ENCODE results near the gene SEPTIN2. TPM values are rescaled to one million over a fixed set of nuclear protein-coding genes. Genes with fewer than 3 reads are reported as not detected.
A peak's percentile ranks its signal among the peaks of the same experiment; 100 is the strongest.
"Not testable (repeated sequence)": the region's sequence is repeated elsewhere in the genome, so short reads cannot be mapped to it uniquely, and the experiment has no call there.

The SEPTIN2 gene
- total RNA-seq, 1 donor from 2014 or later: 411 TPM

GRCh38 chr2:241350530-241350877 is 34.8 kb downstream of the SEPTIN2 start:
- DNase-seq (ENCODE audit: low read depth in 2 of 2): no peak

GRCh38 chr2:241350878-241351639 is 35.3 kb downstream of the SEPTIN2 start:
- DNase-seq (ENCODE audit: low read depth in 2 of 2): no peak

GRCh38 chr2:241351640-241352031 is 35.9 kb downstream of the SEPTIN2 start:
- no peak for DNase-seq (ENCODE audit: low read depth in 2 of 2)

- no peak for DNase-seq (ENCODE audit: low read depth in 2 of 2)
Observed at GRCh38 chr2:241352227-241352626, 36.5 kb downstream of the SEPTIN2 start.

- DNase-seq (ENCODE audit: low read depth in 2 of 2): peak; percentile 59 to 74
Observed at GRCh38 chr2:241354668-241355658, 39.2 kb downstream of the SEPTIN2 start.

- DNase-seq (ENCODE audit: low read depth in 2 of 2): peak; percentile 99
Observed at GRCh38 chr2:241355983-241356870, 40.5 kb downstream of the SEPTIN2 start, which contains the start of gene FARP2. Gene FARP2 (plus strand): TSS chr2:241356285. CDS start chr2:241373108, 16,823 bp downstream.

GRCh38 chr2:241356871-241357260 is 41.1 kb downstream of the SEPTIN2 start:
- DNase-seq (ENCODE audit: low read depth in 2 of 2): peak in 1 of 2 donors; percentile 24

GRCh38 chr2:241357531-241357930 is 41.8 kb downstream of the SEPTIN2 start:
- DNase-seq (ENCODE audit: low read depth in 2 of 2): no peak

- DNase-seq (ENCODE audit: low read depth in 2 of 2): peak; percentile 85 to 94
Observed at GRCh38 chr2:241358470-241358869, 42.7 kb downstream of the SEPTIN2 start.

GRCh38 chr2:241359481-241360045 is 43.8 kb downstream of the SEPTIN2 start:
- DNase-seq (ENCODE audit: low read depth in 2 of 2): no peak

GRCh38 chr2:241363426-241363825 is 47.7 kb downstream of the SEPTIN2 start:
- DNase-seq (ENCODE audit: low read depth in 2 of 2): peak in 1 of 2 donors; percentile 14

GRCh38 chr2:241364781-241365180 is 49.1 kb downstream of the SEPTIN2 start:
- peak in 1 of 2 donors; percentile 20 for DNase-seq (ENCODE audit: low read depth in 2 of 2)

GRCh38 chr2:241366678-241367077 is 51.0 kb downstream of the SEPTIN2 start:
- DNase-seq (ENCODE audit: low read depth in 2 of 2): no peak

- no peak for DNase-seq (ENCODE audit: low read depth in 2 of 2)
Observed at GRCh38 chr2:241368643-241369042, 52.9 kb downstream of the SEPTIN2 start.

GRCh38 chr2:241372361-241372992 is 56.8 kb downstream of the SEPTIN2 start:
- peak in 1 of 2 donors; percentile 15 for DNase-seq (ENCODE audit: low read depth in 2 of 2)

- DNase-seq (ENCODE audit: low read depth in 2 of 2): no peak
Observed at GRCh38 chr2:241373446-241373845, 57.7 kb downstream of the SEPTIN2 start.

- DNase-seq (ENCODE audit: low read depth in 2 of 2): not testable (repeated sequence)
Observed at GRCh38 chr2:241373906-241374305, 58.2 kb downstream of the SEPTIN2 start.

GRCh38 chr2:241375300-241375699 is 59.6 kb downstream of the SEPTIN2 start:
- no peak for DNase-seq (ENCODE audit: low read depth in 2 of 2)

GRCh38 chr2:241376808-241377207 is 61.1 kb downstream of the SEPTIN2 start:
- DNase-seq (ENCODE audit: low read depth in 2 of 2): no peak

- DNase-seq (ENCODE audit: low read depth in 2 of 2): no peak
Observed at GRCh38 chr2:241378816-241379215, 63.1 kb downstream of the SEPTIN2 start.
